Smooth muscle cell (in vitro differentiated cells): ENCODE measurements around the gene PTH2. TPM values are rescaled to one million over a fixed set of nuclear protein-coding genes. Genes with fewer than 3 reads are reported as not detected.
"Not testable (repeated sequence)": the region's sequence is repeated elsewhere in the genome, so short reads cannot be mapped to it uniquely, and the experiment has no call there.

ENCODE experiments used
- DNase-seq: peaks from one replicate; lab custom pipeline; 2025; ENCODE audit not compliant: unreplicated experiment; lab: John Stamatoyannopoulos, UW
- H2AFZ ChIP-seq: fragments of 200-600 bp; sonication (generic); 2 replicates; pipeline ENCODE4 v1.6.0; 2016; ENCODE audit warnings: antibody characterized with exemption, low read depth, mild to moderate bottlenecking
- H3F3A ChIP-seq: fragments of 200-600 bp; sonication (generic); 2 replicates; pipeline ENCODE4 v1.6.0; 2017; ENCODE audit warnings: antibody characterized with exemption, low read depth
- H3K27ac ChIP-seq: fragments of 200-600 bp; sonication (generic); 2 replicates; pipeline ENCODE4 v1.5.1; 2016; ENCODE audit warnings: low read depth, mild to moderate bottlenecking
- H3K27me3 ChIP-seq: fragments of 200-600 bp; sonication (generic); 2 replicates; pipeline ENCODE4 v1.6.1; 2016; ENCODE audit warnings: low read depth, mild to moderate bottlenecking
- H3K36me3 ChIP-seq: fragments of 200-600 bp; sonication (generic); 2 replicates; pipeline ENCODE4 v1.5.1; 2016; ENCODE audit warnings: low read depth
- H3K4me1 ChIP-seq: fragments of 200-600 bp; sonication (generic); 2 replicates; pipeline ENCODE4 v1.5.1; 2016; ENCODE audit warnings: low read depth
- H3K4me2 ChIP-seq: fragments of 200-600 bp; sonication (generic); 2 replicates; pipeline ENCODE4 v1.6.0; 2016; ENCODE audit warnings: mild to moderate bottlenecking
- H3K4me3 ChIP-seq: fragments of 200-600 bp; sonication (generic); 2 replicates; pipeline ENCODE4 v1.5.1; 2016; ENCODE audit warnings: mild to moderate bottlenecking
- H3K79me2 ChIP-seq: fragments of 200-600 bp; sonication (generic); 2 replicates; pipeline ENCODE4 v1.6.0; 2016; ENCODE audit warnings: low read depth, mild to moderate bottlenecking
- H3K9ac ChIP-seq: fragments of 200-600 bp; sonication (generic); 2 replicates; pipeline ENCODE4 v1.6.0; 2016; ENCODE audit warnings: low read depth
- H3K9me3 ChIP-seq: fragments of 200-600 bp; sonication (generic); replicated peaks from 2 replicates; pipeline ENCODE4 v1.5.1; 2016; ENCODE audit warnings: low read depth
- H4K20me1 ChIP-seq: fragments of 200-600 bp; sonication (generic); 2 replicates; pipeline ENCODE4 v1.6.0; 2016; ENCODE audit warnings: low read depth
- WGBS: methylation state at CpG from one replicate; pipeline ENCODE4 v1.1.7; 2016; ENCODE audit warnings: low lambda C conversion rate; 5-methylcytosine and 5-hydroxymethylcytosine counted together
- polyA plus RNA-seq: library from polyadenylated mRNA; unstranded; fragments of >200 nt; fragmentation: Nextera tagmentation; extraction: Ambion mirVana; gene quantifications from 2 replicates; pipeline ENCODE4 v1.2.1, GENCODE V29; 2016
- total RNA-seq: library from RNA; depleted of rRNA; stranded (reverse); fragments of >200 nt; gene quantifications from 2 replicates; pipeline ENCODE4 v1.2.3, GENCODE V29; 2014
- TF ChIP-seq, protein P1 (sequence below): fragments of 200-600 bp; sonication (generic); IDR thresholded peaks from 2 replicates; pipeline ENCODE4 v1.5.1; 2017; ENCODE audit warnings: borderline replicate concordance, mild to moderate bottlenecking, antibody characterized with exemption; ENCODE audit not compliant: insufficient read depth, poor library complexity, severe bottlenecking

PTH2 gene
- total and polyA plus RNA-seq, 2 experiments from 2014 or later = not detected

DNA sequence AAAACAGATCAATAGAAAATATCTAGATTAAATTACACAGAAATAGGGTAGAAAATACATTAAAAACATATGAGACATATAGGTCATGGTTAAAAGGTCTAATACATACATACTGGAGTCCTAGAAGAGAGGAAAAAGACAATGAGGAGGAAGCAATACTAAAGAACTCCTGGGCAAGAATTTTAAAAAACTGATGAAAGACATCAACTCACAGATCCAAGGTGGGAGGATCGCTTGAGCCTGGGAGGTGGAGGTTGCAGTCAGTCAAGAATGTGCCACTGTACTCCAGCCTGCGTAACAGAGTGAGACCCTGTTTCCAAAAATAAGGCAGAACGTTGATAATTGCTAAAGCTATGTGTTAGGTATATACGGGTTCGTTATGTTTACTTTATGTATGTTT, 40.6 kb downstream of the PTH2 start:
- Histone ChIP-seq H2AFZ (no peak overlapping the region), H3K4me1 (no peaks in the 10 kb centered on the region), H4K20me1 (no peaks in the 10 kb centered on the region), H3K79me2 (no peaks in the 10 kb centered on the region), H3K9me3 (no peaks in the 10 kb centered on the region), H3K4me3 (no peak overlapping the region), H3K36me3 (no peaks in the 10 kb centered on the region), H3K27ac (no peak overlapping the region), H3F3A (no peaks in the 10 kb centered on the region), H3K27me3 (no peaks in the 10 kb centered on the region), H3K9ac (no peak overlapping the region), H3K4me2 (no peak overlapping the region)
- no peak for DNase-seq
- TF ChIP-seq, protein P1, sequence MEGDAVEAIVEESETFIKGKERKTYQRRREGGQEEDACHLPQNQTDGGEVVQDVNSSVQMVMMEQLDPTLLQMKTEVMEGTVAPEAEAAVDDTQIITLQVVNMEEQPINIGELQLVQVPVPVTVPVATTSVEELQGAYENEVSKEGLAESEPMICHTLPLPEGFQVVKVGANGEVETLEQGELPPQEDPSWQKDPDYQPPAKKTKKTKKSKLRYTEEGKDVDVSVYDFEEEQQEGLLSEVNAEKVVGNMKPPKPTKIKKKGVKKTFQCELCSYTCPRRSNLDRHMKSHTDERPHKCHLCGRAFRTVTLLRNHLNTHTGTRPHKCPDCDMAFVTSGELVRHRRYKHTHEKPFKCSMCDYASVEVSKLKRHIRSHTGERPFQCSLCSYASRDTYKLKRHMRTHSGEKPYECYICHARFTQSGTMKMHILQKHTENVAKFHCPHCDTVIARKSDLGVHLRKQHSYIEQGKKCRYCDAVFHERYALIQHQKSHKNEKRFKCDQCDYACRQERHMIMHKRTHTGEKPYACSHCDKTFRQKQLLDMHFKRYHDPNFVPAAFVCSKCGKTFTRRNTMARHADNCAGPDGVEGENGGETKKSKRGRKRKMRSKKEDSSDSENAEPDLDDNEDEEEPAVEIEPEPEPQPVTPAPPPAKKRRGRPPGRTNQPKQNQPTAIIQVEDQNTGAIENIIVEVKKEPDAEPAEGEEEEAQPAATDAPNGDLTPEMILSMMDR = no peak
- WGBS = 97% methylated on average over 5 of the region's 5 CpGs

DNA sequence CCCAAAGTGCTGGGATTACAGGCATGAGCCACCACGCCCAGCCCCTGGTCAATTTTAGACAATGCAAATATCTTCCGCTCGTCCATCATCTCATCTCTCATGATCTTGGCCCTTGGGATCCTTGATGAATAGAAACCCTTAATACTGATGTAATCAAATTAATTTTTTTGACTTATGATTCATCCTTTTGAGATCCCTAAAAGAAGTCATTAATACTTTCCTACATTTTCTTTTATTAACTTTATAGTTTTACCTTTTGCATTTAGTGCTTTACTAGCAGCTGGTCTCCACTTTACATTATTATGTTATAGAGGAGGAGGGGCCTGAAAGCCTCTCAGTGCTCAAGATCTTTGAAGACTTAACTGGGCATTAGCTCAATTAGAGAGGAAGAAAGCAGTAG, 42.9 kb downstream of the PTH2 start:
- Histone ChIP-seq H3K9ac (no peak overlapping the region), H4K20me1 (no peaks in the 10 kb centered on the region), H3K4me1 (no peaks in the 10 kb centered on the region), H3K79me2 (no peaks in the 10 kb centered on the region), H3F3A (no peaks in the 10 kb centered on the region), H3K4me2 (no peak overlapping the region), H2AFZ (no peak overlapping the region), H3K4me3 (no peak overlapping the region), H3K27ac (no peak overlapping the region), H3K9me3 (no peaks in the 10 kb centered on the region), H3K36me3 (no peaks in the 10 kb centered on the region), H3K27me3 (no peaks in the 10 kb centered on the region)
- DNase-seq = no peak
- 95% methylated on average over 3 of the region's 3 CpGs for WGBS
- TF ChIP-seq, protein P1 = no peak

DNA sequence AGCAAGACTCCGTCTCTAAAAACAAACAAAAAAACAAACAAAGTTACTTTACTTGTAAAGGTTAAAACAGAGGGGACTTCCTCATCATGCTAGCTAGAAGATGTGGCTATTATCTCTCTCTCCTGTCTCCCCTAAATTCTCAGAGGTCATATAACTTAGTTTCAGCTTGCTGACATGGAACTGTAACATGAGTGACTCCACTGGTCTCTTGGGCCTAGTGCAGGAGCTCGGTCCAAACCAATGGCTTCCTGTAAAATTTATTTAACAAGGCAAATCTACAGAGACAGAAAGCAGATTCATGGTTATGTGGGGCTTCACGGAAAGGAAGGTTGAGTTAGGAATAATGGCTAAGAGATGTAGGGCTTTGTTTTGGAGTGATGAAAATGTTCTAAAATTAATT, 44.7 kb downstream of the PTH2 start:
- WGBS = 81% methylated on average over 3 of the region's 3 CpGs
- DNase-seq = no peak
- Histone ChIP-seq H4K20me1 (no peaks in the 10 kb centered on the region), H3K4me1 (no peaks in the 10 kb centered on the region), H3K4me3 (no peak overlapping the region), H3K79me2 (no peaks in the 10 kb centered on the region), H3K27ac (no peak overlapping the region), H3K36me3 (no peaks in the 10 kb centered on the region), H2AFZ (no peak overlapping the region), H3K9me3 (no peaks in the 10 kb centered on the region), H3K27me3 (no peaks in the 10 kb centered on the region), H3F3A (no peaks in the 10 kb centered on the region), H3K9ac (no peak overlapping the region), H3K4me2 (no peak overlapping the region)
- TF ChIP-seq, protein P1 = no peak

DNA sequence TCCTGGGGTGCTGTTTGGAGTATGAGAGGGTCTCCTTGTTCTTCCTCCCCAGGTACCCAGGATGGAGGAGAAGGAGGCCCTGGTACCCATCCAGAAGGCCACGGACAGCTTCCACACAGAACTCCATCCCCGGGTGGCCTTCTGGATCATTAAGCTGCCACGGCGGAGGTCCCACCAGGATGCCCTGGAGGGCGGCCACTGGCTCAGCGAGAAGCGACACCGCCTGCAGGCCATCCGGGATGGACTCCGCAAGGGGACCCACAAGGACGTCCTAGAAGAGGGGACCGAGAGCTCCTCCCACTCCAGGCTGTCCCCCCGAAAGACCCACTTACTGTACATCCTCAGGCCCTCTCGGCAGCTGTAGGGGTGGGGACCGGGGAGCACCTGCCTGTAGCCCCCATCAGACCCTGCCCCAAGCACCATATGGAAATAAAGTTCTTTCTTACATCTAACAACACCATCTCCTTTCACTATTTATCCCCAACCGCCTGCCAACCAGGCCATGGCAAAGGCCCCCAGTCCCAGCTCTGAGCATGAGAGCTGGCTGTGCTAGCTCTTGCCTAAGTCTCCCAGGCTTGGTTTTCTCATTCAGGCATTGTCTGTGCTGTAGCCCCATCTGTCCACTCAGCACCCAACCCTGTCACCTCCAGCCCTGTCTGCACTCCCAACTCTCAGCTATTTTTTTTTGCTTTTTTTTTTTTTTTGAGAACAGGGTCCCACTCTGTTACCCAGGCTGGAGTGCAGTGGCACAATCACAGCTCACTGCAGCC, 48.4 kb downstream of the PTH2 start:
- Histone ChIP-seq H3K4me1 (no peaks in the 10 kb centered on the region), H3F3A (no peaks in the 10 kb centered on the region), H3K4me3 (no peak overlapping the region), H3K36me3 (no peaks in the 10 kb centered on the region), H3K4me2 (no peak overlapping the region), H3K9ac (no peak overlapping the region), H3K27ac (no peak overlapping the region), H3K9me3 (no peaks in the 10 kb centered on the region), H3K79me2 (no peaks in the 10 kb centered on the region), H2AFZ (no peak overlapping the region), H4K20me1 (no peaks in the 10 kb centered on the region), H3K27me3 (no peaks in the 10 kb centered on the region)
- no peak for DNase-seq
- TF ChIP-seq, protein P1 = no peak
- WGBS = 93% methylated on average over 16 of the region's 16 CpGs

DNA sequence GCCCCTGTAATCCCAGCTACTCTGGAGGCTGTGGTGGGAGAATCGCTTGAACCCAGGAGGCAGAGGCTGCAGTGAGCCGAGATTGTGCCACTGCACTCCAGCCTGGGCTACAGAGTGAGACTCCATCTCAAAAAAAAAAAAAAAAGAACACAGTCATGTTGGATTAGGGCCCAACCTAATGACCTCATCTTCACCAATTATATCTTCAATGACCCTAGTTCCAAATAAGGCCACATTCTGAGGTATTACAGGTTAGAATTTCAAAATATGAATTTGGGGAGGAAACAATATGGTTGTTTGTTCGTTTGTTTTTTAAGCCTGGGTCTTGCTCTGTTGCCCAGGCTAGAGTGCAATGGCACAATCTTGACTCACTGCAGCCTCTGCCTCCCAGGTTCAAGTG, 50.1 kb downstream of the PTH2 start:
- not testable (repeated sequence) for H3K9ac ChIP-seq, H3K4me1 ChIP-seq, H3K36me3 ChIP-seq, H3K4me3 ChIP-seq, H2AFZ ChIP-seq, H3K9me3 ChIP-seq, H3K4me2 ChIP-seq, DNase-seq, H3K79me2 ChIP-seq, H3K27me3 ChIP-seq, H3F3A ChIP-seq, H4K20me1 ChIP-seq, H3K27ac ChIP-seq
- 89% methylated on average over 3 of the region's 3 CpGs for WGBS
